Breast epithelium (tissue), 4 donors: ENCODE measurements around the gene C2CD3. TPM values are rescaled to one million over a fixed set of nuclear protein-coding genes. Genes with fewer than 3 reads are reported as not detected.
A peak's percentile ranks its signal among the peaks of the same experiment; 100 is the strongest.
"Not testable (repeated sequence)": the region's sequence is repeated elsewhere in the genome, so short reads cannot be mapped to it uniquely, and the experiment has no call there.

ENCODE experiments used
- DNase-seq, 2 donors: peaks; one replicate each; pipeline ENCODE4 v3.0.0-alpha.2; 2019; ENCODE audit warnings: low spot score in 2 of 2
- H3K27ac ChIP-seq, 2 donors: fragments of 200-600 bp; sonication (generic) in 1 of 2; one replicate each; pipeline ENCODE4 v1.5.1; 2016 to 2019; ENCODE audit warnings: mild to moderate bottlenecking in 1 of 2
- H3K27me3 ChIP-seq, 2 donors: fragments of 200-600 bp; sonication (generic) in 1 of 2; one replicate each; pipeline versions ENCODE4 v1.5.1 to v1.6.0; 2017 to 2019; ENCODE audit warnings: control low read depth in 1 of 2, mild to moderate bottlenecking in 1 of 2
- H3K36me3 ChIP-seq: fragments of 200-600 bp; one replicate; pipeline ENCODE4 v1.5.1; 2019
- H3K4me1 ChIP-seq, 2 donors: fragments of 200-600 bp; sonication (generic); one replicate each; pipeline ENCODE4 v1.5.1; 2016 to 2019; ENCODE audit warnings: control low read depth in 1 of 2
- H3K4me3 ChIP-seq, 3 donors: fragments of 200-600 bp; sonication (generic); 1 replicate in 2 of 3; 2 replicates in 1 of 3; pipeline ENCODE4 v1.5.1; 2016 to 2019; ENCODE audit warnings: mild to moderate bottlenecking in 3 of 3, moderate library complexity in 2 of 3
- H3K9me3 ChIP-seq, 2 donors: fragments of 200-600 bp; sonication (generic) in 1 of 2; one replicate each; pipeline ENCODE4 v1.5.1; 2016 to 2019; ENCODE audit warnings: control low read depth in 1 of 2
- POLR2A ChIP-seq: fragments of 450-650 bp; IDR thresholded peaks from one replicate; pipeline ENCODE4 v1.6.1; 2016; ENCODE audit warnings: antibody characterized with exemption, mild to moderate bottlenecking, moderate library complexity
- POLR2AphosphoS5 ChIP-seq, 3 donors: sonication (generic); formaldehyde crosslinking; IDR thresholded peaks; one replicate each; pipeline ENCODE4 v1.6.1; 2017; ENCODE audit warnings: antibody characterized with exemption in 3 of 3
- intact Hi-C: fragments of 100-400 bp; cut with DNase I; formaldehyde crosslinking; loops from one replicate; pipeline ENCODE4 v1.15.1; 2023; ENCODE audit warnings: low total_unique reads
- total RNA-seq, 3 donors: library from RNA; depleted of rRNA; stranded (reverse); fragments of >200 nt; gene quantifications; one replicate each; pipeline ENCODE4 v1.1.0, GENCODE V29; 2016
- TF ChIP-seq, protein P1 (sequence below), 3 donors: fragments of 450-650 bp; IDR thresholded peaks; one replicate each; pipeline ENCODE4 v1.5.1; 2016 to 2017; ENCODE audit warnings: antibody characterized with exemption in 3 of 3, mild to moderate bottlenecking in 3 of 3, moderate library complexity in 3 of 3

C2CD3 gene
- total RNA-seq, 3 donors from 2014 or later: 17.4 to 44.5 (median 37.4) TPM

DNA sequence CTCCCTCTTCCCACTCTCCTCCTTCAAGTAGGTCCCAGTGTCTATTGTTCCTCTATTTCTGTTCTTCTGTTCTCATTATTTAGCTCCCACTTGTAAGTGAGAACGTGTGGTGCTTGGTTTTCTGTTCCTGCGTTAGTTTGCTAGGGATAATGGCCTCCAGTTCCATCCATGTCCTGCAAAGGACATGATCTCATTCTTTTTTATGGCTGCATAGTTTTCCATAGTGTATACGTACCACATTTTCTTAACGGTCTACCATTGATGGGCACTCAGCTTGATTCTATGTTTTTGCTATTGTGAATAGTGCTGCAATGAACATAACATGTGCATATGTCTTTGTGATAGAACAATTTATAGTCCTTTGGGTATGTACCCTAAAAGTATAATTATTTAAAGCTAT, 26.2 kb downstream of the C2CD3 start:
- Histone ChIP-seq H3K27ac (no peak overlapping the region), H3K4me1 (peaks cover 0 to 7% of the 10 kb centered on the region in 2 donors), H3K36me3 (no peaks in the 10 kb centered on the region), H3K27me3 (no peaks in the 10 kb centered on the region), H3K9me3 (no peaks in the 10 kb centered on the region), H3K4me3 (no peak overlapping the region)
- intact Hi-C loops: no loop called here
- no peak for DNase-seq
- TF ChIP-seq, protein P1, sequence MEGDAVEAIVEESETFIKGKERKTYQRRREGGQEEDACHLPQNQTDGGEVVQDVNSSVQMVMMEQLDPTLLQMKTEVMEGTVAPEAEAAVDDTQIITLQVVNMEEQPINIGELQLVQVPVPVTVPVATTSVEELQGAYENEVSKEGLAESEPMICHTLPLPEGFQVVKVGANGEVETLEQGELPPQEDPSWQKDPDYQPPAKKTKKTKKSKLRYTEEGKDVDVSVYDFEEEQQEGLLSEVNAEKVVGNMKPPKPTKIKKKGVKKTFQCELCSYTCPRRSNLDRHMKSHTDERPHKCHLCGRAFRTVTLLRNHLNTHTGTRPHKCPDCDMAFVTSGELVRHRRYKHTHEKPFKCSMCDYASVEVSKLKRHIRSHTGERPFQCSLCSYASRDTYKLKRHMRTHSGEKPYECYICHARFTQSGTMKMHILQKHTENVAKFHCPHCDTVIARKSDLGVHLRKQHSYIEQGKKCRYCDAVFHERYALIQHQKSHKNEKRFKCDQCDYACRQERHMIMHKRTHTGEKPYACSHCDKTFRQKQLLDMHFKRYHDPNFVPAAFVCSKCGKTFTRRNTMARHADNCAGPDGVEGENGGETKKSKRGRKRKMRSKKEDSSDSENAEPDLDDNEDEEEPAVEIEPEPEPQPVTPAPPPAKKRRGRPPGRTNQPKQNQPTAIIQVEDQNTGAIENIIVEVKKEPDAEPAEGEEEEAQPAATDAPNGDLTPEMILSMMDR (IDR thresholded peaks at IDR 0.05): no peak
- TF ChIP-seq POLR2AphosphoS5 (IDR thresholded peaks at IDR 0.05) (no peak), POLR2A (no peak)

DNA sequence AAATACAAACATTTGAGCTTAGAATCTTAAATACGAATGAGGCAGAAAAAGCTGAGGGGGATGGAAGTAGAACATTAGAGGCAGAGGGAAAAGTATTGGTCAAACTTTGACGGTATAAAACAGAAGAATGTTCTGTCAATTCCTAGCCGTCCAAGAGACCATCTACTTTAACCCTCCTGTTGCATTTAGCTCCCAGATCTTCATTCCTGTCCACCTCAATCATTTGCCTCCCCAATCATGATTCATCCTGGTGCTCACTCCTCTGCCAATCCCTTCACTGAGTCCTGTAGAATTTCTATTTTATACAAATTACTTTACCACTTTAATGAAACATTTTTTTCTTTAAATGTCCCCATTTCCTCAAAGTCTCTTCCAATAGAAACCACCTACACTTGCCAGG, 28.2 kb downstream of the C2CD3 start:
- TF ChIP-seq, protein P1 (IDR thresholded peaks at IDR 0.05): no peak
- TF ChIP-seq POLR2AphosphoS5 (IDR thresholded peaks at IDR 0.05) (no peak), POLR2A (no peak)
- intact Hi-C loops: no loop called here
- H3K36me3 ChIP-seq: no peaks in the 10 kb centered on the region
- DNase-seq: no peak
- no peak overlapping the region for H3K27ac ChIP-seq
- H3K9me3 ChIP-seq: no peaks in the 10 kb centered on the region
- H3K4me1 ChIP-seq: peaks cover 0 to 7% of the 10 kb centered on the region in 2 donors
- H3K27me3 ChIP-seq: no peaks in the 10 kb centered on the region
- no peak overlapping the region for H3K4me3 ChIP-seq

DNA sequence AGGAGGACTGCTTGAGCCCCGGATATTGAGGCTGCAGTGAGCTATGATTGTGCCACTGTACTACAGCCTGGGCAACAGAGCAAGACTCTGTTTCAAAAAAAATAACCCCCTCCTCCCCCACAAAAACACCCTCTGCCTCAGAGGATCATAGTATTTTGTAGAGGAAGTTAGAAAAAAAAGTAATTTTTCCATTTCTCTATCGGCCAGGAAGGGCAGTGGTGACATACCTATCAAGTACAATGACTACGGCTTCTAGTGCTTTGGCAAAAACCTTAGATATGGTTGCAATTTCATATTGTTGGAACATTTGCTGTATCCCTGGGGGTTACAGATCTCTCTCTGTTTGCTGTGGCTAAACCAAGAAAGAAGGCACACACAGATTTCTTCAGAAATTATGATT, 28.9 kb downstream of the C2CD3 start:
- H3K4me3 ChIP-seq: no peak overlapping the region
- intact Hi-C loops: no loop called here
- H3K27me3 ChIP-seq: no peaks in the 10 kb centered on the region
- peaks cover 0 to 7% of the 10 kb centered on the region in 2 donors for H3K4me1 ChIP-seq
- H3K27ac ChIP-seq: peak overlapping the region; percentile 11 to 76
- TF ChIP-seq, protein P1 (IDR thresholded peaks at IDR 0.05): no peak
- TF ChIP-seq POLR2A: no peak
- no peaks in the 10 kb centered on the region for H3K36me3 ChIP-seq
- no peak for DNase-seq
- H3K9me3 ChIP-seq: no peaks in the 10 kb centered on the region

DNA sequence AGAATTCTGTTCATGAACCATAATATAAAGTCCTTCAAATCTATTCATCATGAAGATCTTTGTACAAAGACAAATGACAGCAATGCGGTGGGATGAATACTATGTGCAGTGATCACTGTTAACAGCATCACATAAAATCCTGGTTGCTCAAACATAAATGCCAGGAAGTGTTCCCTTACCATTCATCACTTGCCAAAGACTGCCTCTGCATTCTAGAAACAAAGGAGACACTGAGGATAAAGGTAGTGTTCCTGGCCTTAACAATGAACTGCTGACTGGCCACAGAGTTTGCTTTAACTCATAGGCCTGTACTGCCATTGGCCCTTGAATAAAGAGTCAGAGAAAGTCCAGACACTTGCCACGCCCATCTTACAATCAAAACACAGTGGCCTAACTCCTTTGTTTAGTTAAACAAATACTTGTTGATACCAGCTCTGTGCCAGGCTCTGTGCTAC, 29.5 kb downstream of the C2CD3 start:
- DNase-seq: peak in 1 of 2 donors; percentile 50
- TF ChIP-seq, protein P1 (IDR thresholded peaks at IDR 0.05): no peak
- TF ChIP-seq POLR2AphosphoS5 (IDR thresholded peaks at IDR 0.05): no peak
- no peak for TF ChIP-seq POLR2A
- intact Hi-C loops: no loop called here
- H3K9me3 ChIP-seq: no peaks in the 10 kb centered on the region
- H3K27ac ChIP-seq: peak overlapping the region; percentile 11 to 76
- no peaks in the 10 kb centered on the region for H3K27me3 ChIP-seq
- no peaks in the 10 kb centered on the region for H3K36me3 ChIP-seq
- no peak overlapping the region for H3K4me3 ChIP-seq
- peaks cover 0 to 7% of the 10 kb centered on the region in 2 donors for H3K4me1 ChIP-seq

DNA sequence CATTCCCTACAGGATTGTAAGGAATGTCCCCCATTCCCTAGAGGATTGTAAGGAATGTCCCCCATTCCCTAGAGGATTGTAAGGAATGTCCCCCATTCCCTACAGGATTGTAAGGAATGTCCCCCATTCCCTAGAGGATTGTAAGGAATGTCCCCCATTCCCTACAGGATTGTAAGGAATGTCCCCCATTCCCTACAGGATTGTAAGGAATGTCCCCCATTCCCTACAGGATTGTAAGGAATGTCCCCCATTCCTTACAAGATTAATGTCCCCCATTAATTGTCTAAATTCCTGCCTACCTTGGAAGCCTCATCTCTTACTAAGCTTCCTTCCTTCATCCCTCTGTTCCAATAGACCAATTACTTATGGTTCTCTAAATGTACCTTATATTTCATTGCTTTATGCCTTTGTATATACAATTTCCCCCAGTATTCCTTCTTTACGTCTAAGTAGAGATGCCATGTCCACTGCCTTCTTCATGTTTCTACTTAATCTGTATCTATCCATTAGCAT, 30.8 kb downstream of the C2CD3 start:
- intact Hi-C loops, H3K4me1 ChIP-seq, DNase-seq, H3K9me3 ChIP-seq, H3K4me3 ChIP-seq, H3K27me3 ChIP-seq, H3K36me3 ChIP-seq: not testable (repeated sequence)
- peak overlapping the region; percentile 68 to 90 for H3K27ac ChIP-seq
